ENCODE results near the gene TTR.

DNA sequence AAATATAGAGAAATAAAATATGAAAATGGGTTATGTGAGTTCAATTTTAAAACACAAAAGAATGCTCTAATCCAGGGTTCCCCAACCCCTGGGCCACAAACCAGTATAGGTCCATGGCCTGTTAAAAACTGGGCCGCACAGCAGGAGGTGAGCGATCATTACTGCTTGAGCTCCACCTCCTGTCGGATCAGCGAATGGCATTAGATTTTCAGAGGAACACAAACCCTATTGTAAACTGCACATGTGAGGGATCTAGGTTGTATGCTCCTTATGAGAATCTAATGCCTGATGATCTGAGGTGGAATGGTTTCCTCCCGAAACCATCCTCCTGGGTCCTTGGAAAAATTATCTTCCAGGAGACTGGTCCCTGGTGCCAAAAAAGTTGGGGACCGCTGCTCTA is 34.7 kb downstream of the TTR start:
- TF ChIP-seq, protein P1, sequence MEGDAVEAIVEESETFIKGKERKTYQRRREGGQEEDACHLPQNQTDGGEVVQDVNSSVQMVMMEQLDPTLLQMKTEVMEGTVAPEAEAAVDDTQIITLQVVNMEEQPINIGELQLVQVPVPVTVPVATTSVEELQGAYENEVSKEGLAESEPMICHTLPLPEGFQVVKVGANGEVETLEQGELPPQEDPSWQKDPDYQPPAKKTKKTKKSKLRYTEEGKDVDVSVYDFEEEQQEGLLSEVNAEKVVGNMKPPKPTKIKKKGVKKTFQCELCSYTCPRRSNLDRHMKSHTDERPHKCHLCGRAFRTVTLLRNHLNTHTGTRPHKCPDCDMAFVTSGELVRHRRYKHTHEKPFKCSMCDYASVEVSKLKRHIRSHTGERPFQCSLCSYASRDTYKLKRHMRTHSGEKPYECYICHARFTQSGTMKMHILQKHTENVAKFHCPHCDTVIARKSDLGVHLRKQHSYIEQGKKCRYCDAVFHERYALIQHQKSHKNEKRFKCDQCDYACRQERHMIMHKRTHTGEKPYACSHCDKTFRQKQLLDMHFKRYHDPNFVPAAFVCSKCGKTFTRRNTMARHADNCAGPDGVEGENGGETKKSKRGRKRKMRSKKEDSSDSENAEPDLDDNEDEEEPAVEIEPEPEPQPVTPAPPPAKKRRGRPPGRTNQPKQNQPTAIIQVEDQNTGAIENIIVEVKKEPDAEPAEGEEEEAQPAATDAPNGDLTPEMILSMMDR (IDR thresholded peaks at IDR 0.05), result no peak
- TF ChIP-seq POLR2A (IDR thresholded peaks at IDR 0.05), result no peak
